ENCODE results near the gene TRIM52.
"Not testable (repeated sequence)": the region's sequence is repeated elsewhere in the genome, so short reads cannot be mapped to it uniquely, and the experiment has no call there.

The TRIM52 gene

DNA sequence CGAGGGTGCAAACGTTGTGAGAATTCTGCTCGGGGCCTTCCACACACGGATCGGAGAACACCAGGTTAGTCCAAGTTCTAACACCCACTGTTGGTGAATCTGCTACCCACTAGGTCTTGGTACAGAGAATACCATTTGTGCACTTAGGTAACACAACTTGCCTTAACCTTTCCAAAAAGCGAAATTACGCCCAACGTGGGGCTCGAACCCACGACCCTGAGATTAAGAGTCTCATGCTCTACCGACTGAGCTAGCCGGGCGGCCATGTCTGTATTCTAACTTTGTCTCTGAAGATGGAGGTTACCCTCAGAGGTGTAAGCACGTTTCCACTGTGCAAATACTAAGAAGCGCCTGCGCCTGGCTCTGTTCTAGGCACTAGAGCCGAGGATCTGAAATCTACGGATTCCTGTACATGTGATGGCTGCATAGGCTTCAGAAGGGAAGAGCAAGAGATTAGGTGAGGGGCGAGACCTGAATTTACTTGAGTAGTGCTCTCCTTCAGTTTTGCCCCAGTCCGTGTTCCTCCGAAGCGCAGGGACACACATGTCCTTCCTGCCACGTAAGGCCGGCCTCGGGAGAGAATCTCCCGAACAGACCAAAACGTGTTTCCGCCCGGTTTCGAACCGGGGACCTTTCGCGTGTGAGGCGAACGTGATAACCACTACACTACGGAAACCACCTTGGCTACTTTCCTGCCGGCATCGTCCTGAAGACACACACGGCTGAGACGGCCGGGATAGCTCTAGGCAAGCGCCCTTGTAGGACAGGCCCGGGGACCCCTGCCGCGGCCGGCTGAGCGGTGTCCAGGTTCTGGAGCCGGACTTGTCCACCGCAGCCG, 38.9 kb downstream of the TRIM52 start:
- H3K4me1 ChIP-seq (ENCODE audit: control insufficient read depth, insufficient read depth, low read length): peaks cover 4% of the 10 kb centered on the region
- peaks cover 11% of the 10 kb centered on the region for H3K27me3 ChIP-seq (ENCODE audit: control insufficient read depth, insufficient read depth, low read length, poor library complexity, severe bottlenecking)
- H3K36me3 ChIP-seq (ENCODE audit: control insufficient read depth, insufficient read depth, low read length): peaks cover 3% of the 10 kb centered on the region
- 2 to 3% methylated on average over 50 of the region's 50 CpGs for WGBS, 2 experiments
- no peaks in the 10 kb centered on the region for H3K9me3 ChIP-seq (ENCODE audit: control insufficient read depth, low read length)
- peak overlapping the region; percentile 82 for H3K4me3 ChIP-seq (ENCODE audit: insufficient read depth, low read depth, low read length)
- H3K27ac ChIP-seq (ENCODE audit: insufficient read depth, low read depth, low read length, poor library complexity, severe bottlenecking): peak overlapping the region; percentile 66

DNA sequence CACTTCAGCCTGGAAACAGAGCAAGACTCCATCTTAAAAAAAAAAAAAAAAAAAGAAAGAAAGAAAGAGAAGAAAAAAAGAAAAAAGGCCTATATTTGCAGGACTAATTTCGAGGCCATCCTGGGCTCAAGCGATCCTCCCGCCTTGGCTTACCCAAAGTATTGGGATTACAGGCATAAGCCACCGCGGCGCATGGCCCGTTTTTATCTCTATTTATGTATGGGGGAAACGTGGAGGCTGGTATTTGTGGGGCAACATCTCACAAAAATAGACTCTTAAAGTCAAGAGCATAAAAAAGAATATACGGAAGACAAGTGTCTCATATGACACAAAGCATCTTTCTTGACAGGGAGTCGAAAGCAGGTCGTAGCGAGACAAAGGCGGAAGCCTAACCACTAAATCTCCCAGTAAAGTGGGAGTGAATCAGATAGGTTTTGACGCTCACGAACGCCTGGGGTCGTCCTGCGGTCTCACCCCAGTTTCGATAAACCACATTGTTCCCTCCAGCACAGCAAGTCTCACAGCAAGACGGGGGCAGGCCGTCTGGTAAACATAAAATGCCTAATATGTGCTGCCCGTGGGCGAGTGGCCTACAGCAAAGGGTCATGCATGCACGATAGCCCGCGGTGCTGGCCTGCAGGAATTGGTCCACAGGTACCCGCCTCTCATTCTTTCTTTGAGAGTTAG, 39.7 kb downstream of the TRIM52 start:
- Histone ChIP-seq H3K9me3 (ENCODE audit: control insufficient read depth, low read length) (no peaks in the 10 kb centered on the region), H3K4me3 (ENCODE audit: insufficient read depth, low read depth, low read length) (peak overlapping the region; percentile 82), H3K27ac (ENCODE audit: insufficient read depth, low read depth, low read length, poor library complexity, severe bottlenecking) (no peak overlapping the region), H3K36me3 (ENCODE audit: control insufficient read depth, insufficient read depth, low read length) (no peaks in the 10 kb centered on the region), H3K4me1 (ENCODE audit: control insufficient read depth, insufficient read depth, low read length) (peaks cover 4% of the 10 kb centered on the region), H3K27me3 (ENCODE audit: control insufficient read depth, insufficient read depth, low read length, poor library complexity, severe bottlenecking) (peaks cover 18% of the 10 kb centered on the region)
- WGBS, 2 experiments: 70 to 72% methylated on average over 27 of the region's 27 CpGs

DNA sequence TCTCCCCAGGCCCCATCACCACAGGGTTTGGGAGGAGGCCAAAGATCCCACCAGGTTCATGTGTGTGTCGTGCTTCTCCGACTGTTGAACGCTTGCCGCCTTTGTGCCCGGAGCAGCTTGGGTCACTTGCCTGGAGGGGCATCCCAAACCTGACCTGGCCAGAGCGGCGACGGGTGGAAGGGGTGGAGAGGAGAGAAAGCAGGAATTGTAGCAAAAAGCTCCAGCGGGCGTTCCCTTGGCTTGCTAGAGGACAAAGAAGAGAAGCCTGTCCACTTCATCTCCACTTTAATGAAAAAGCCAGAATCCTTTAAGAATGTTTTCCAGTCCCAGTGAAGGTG, 40.8 kb downstream of the TRIM52 start:
- Histone ChIP-seq H3K4me3 (ENCODE audit: insufficient read depth, low read depth, low read length) (no peak overlapping the region), H3K4me1 (ENCODE audit: control insufficient read depth, insufficient read depth, low read length) (peaks cover 4% of the 10 kb centered on the region), H3K36me3 (ENCODE audit: control insufficient read depth, insufficient read depth, low read length) (no peaks in the 10 kb centered on the region), H3K27ac (ENCODE audit: insufficient read depth, low read depth, low read length, poor library complexity, severe bottlenecking) (no peak overlapping the region), H3K9me3 (ENCODE audit: control insufficient read depth, low read length) (no peaks in the 10 kb centered on the region), H3K27me3 (ENCODE audit: control insufficient read depth, insufficient read depth, low read length, poor library complexity, severe bottlenecking) (peaks cover 24% of the 10 kb centered on the region)
- WGBS, 2 experiments: 93% methylated on average over 10 of the region's 10 CpGs

DNA sequence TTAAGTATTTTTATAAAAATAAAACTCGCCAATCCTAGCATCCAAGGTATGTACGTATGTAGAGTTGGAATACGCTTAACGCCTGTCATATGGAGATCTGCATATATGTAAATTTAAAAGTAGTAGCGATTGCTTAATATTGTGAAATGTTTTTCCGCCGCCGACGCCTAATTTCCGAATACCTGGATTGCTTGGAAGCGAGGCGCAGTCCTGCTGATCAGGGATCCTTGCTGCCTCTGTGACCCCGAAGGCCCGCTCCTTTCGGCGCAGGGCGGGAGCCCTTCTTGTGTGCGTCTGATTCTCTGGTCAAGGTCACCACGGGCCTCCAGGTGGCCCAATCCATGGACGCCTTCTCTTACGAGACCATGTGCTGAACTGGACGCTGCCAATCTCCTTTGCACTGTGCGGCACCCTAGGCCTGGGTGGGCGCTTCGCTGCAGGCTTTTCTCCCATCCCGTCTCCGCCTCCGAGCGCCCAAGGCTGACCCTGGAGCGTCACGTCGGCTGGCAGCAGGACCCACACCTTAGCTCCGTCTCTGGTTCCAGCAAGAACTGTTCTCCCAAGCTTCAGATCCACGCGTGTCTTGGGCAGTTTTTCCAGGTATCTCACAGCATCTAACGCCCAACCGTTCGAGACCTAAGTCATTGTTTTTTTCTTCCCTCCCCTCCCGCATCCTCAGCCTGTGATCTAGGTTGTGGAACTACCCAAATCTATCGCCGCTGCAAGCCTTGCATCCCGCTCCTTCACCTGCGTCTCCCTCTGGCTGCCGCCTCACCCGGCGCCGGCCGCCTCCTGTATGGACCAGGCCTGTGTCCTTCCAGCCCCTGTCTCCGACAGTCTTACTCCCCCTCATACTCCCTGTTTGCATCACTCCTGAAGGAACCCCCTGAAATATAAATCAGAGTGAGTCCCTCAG, 41.4 kb downstream of the TRIM52 start:
- H3K27me3 ChIP-seq (ENCODE audit: control insufficient read depth, insufficient read depth, low read length, poor library complexity, severe bottlenecking): peaks cover 24% of the 10 kb centered on the region
- no peaks in the 10 kb centered on the region for H3K9me3 ChIP-seq (ENCODE audit: control insufficient read depth, low read length)
- peaks cover 2% of the 10 kb centered on the region for H3K4me1 ChIP-seq (ENCODE audit: control insufficient read depth, insufficient read depth, low read length)
- no peaks in the 10 kb centered on the region for H3K36me3 ChIP-seq (ENCODE audit: control insufficient read depth, insufficient read depth, low read length)
- H3K4me3 ChIP-seq (ENCODE audit: insufficient read depth, low read depth, low read length): no peak overlapping the region
- H3K27ac ChIP-seq (ENCODE audit: insufficient read depth, low read depth, low read length, poor library complexity, severe bottlenecking): no peak overlapping the region
- 94 to 95% methylated on average over 49 of the region's 49 CpGs for WGBS, 2 experiments

DNA sequence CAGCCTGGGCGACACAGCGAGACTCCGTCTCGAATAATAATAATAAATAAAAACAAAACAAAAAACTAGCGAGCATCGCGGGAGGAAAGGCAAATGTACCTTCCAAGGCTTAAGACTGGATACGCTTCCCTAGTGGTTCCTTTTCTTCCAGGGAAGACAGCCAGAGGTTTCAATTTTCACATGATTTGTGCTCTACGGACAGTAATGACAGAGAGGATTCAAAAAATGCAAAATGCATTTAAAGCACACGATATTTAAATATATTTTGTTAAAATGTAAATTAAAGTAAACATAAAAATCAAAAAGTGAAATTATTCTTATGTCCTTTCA, 42.2 kb downstream of the TRIM52 start:
- Histone ChIP-seq H3K4me3 (ENCODE audit: insufficient read depth, low read depth, low read length) (peak overlapping the region; percentile 42), H3K36me3 (ENCODE audit: control insufficient read depth, insufficient read depth, low read length) (no peaks in the 10 kb centered on the region), H3K27me3 (ENCODE audit: control insufficient read depth, insufficient read depth, low read length, poor library complexity, severe bottlenecking) (peaks cover 24% of the 10 kb centered on the region), H3K4me1 (ENCODE audit: control insufficient read depth, insufficient read depth, low read length) (no peaks in the 10 kb centered on the region), H3K27ac (ENCODE audit: insufficient read depth, low read depth, low read length, poor library complexity, severe bottlenecking) (no peak overlapping the region), H3K9me3 (ENCODE audit: control insufficient read depth, low read length) (no peaks in the 10 kb centered on the region)
- WGBS, 2 experiments: 69% methylated on average over 9 of the region's 10 CpGs

DNA sequence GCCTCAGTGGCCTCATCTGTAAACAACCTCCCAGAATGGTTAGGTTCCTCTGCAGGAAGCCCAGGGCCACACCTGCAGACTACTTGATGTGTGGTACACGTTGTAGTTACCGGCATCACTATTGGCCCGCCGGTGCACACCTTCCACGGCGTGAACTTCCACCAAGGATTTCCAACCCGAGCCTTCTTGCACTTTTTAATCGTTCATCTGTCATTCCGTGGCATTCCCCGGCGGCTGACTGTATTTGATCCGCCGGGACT, 43.2 kb downstream of the TRIM52 start:
- H3K27ac ChIP-seq (ENCODE audit: insufficient read depth, low read depth, low read length, poor library complexity, severe bottlenecking): no peak overlapping the region
- no peaks in the 10 kb centered on the region for H3K36me3 ChIP-seq (ENCODE audit: control insufficient read depth, insufficient read depth, low read length)
- 8 to 11% methylated on average over 13 of the region's 13 CpGs for WGBS, 2 experiments
- no peaks in the 10 kb centered on the region for H3K9me3 ChIP-seq (ENCODE audit: control insufficient read depth, low read length)
- no peaks in the 10 kb centered on the region for H3K4me1 ChIP-seq (ENCODE audit: control insufficient read depth, insufficient read depth, low read length)
- H3K4me3 ChIP-seq (ENCODE audit: insufficient read depth, low read depth, low read length): peak overlapping the region; percentile 42
- H3K27me3 ChIP-seq (ENCODE audit: control insufficient read depth, insufficient read depth, low read length, poor library complexity, severe bottlenecking): peaks cover 34% of the 10 kb centered on the region

DNA sequence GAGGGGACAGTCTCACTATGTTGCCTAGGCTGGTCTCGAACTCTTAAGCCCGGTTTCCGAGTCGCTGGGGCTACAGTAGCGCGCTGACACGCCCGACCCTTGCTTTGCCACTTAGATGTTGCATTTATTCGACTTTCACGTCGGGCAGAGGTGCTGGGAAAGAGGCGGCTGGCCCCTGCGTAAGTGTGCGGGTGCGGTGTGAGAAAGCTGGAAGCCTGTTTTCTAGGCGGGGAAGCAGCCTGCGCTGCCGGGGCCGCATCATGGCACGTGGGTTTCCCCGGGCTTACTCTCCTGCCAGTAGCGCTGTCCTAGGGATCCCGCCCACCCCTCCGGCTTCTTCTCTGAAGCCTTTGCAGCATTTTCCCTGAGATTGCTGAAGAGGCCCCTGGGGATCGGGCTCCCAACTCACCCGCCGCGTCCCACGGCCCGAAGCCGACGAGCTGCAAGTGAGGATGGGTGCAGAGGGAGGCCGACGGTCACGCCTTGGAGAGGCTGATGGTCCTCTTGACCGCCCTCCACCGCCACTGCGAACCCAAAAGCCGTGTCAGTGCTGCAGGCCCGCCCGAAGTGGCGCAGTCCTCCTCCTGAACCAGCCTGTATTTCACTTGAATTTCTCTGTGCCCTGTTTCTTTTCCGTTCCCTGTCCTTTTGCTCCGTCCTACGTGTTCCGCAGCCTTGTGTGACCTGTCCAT, 43.7 kb downstream of the TRIM52 start:
- H3K9me3 ChIP-seq (ENCODE audit: control insufficient read depth, low read length): no peaks in the 10 kb centered on the region
- 1 to 2% methylated on average over 46 of the region's 46 CpGs for WGBS, 2 experiments
- H3K4me3 ChIP-seq (ENCODE audit: insufficient read depth, low read depth, low read length): peak overlapping the region; percentile 42
- H3K27me3 ChIP-seq (ENCODE audit: control insufficient read depth, insufficient read depth, low read length, poor library complexity, severe bottlenecking): peaks cover 38% of the 10 kb centered on the region
- H3K36me3 ChIP-seq (ENCODE audit: control insufficient read depth, insufficient read depth, low read length): no peaks in the 10 kb centered on the region
- H3K27ac ChIP-seq (ENCODE audit: insufficient read depth, low read depth, low read length, poor library complexity, severe bottlenecking): no peak overlapping the region
- H3K4me1 ChIP-seq (ENCODE audit: control insufficient read depth, insufficient read depth, low read length): no peaks in the 10 kb centered on the region

DNA sequence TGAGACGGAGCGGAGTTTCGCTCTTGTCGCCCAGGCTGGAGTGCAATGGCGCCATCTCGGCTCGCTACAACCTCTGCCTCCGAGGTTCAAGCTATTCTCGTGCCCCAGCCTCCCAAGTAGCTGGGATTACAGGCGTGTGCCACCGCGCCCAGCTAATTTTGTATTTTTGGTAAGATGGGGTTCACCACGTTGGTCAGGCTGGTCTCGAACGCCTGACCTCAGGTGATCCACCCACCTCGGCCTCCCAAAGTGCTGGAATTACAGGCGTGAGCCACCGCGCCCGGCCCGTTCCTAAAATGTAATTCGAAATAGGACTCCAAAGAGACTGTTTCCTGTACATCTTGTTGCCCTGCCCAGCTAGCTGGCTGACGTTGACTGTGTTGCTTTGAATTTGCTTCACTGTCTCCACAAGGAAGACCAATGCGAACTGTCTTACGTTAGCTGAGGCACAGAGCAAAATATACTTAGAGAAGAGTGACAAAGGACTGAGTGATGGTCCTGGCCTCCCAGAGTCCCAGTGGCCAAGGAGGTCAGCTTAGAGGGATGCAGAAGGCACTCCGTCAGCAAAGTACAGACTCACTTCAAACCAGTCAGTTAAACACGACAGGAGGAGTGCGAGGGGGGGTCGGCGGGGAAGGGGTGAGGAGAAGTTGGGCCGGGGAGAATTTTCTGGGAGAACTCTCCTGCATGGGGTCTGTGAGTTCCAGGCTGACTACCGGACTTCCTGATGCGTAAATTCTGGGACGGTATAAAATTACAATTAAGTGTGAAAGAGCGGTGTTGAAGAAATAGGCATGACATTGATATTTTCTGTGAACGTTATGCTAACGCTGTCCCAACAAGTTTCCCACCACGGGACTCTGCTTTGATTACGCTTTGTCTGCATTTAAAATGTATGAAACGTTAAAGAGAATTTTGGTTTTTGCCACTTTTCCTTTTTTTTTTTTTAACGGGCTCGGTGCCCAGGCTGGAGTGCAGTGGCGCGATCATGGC, 44.6 kb downstream of the TRIM52 start:
- H3K36me3 ChIP-seq (ENCODE audit: control insufficient read depth, insufficient read depth, low read length): no peaks in the 10 kb centered on the region
- no peaks in the 10 kb centered on the region for H3K4me1 ChIP-seq (ENCODE audit: control insufficient read depth, insufficient read depth, low read length)
- 64 to 65% methylated on average over 42 to 44 of the region's 44 CpGs for WGBS, 2 experiments
- H3K27ac ChIP-seq (ENCODE audit: insufficient read depth, low read depth, low read length, poor library complexity, severe bottlenecking): no peak overlapping the region
- no peaks in the 10 kb centered on the region for H3K9me3 ChIP-seq (ENCODE audit: control insufficient read depth, low read length)
- peak overlapping the region; percentile 18 for H3K4me3 ChIP-seq (ENCODE audit: insufficient read depth, low read depth, low read length)
- peaks cover 45% of the 10 kb centered on the region for H3K27me3 ChIP-seq (ENCODE audit: control insufficient read depth, insufficient read depth, low read length, poor library complexity, severe bottlenecking)

DNA sequence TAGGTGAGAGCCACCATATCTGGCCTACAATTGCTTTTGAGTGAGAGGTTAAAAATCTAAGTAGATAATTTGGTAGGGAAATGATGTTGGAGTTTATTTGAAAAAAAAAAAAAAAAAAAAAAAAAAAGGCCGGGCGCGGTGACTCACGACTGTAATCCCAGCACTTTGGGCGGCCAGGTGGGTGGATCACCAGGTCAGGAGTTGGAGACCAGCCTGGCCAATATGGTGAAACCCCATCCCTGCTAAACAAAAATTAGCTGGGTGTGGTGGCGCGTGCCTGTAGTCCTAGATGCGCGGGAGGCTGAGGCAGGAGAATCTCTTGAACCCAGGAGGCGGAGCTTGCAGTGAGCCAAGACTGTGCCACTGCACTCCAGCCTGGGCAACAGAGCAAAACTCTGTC, 46.7 kb downstream of the TRIM52 start:
- not testable (repeated sequence) for H3K27ac ChIP-seq (ENCODE audit: insufficient read depth, low read depth, low read length, poor library complexity, severe bottlenecking); H3K4me1 ChIP-seq (ENCODE audit: control insufficient read depth, insufficient read depth, low read length); H3K9me3 ChIP-seq (ENCODE audit: control insufficient read depth, low read length); H3K36me3 ChIP-seq (ENCODE audit: control insufficient read depth, insufficient read depth, low read length); H3K4me3 ChIP-seq (ENCODE audit: insufficient read depth, low read depth, low read length)
- H3K27me3 ChIP-seq (ENCODE audit: control insufficient read depth, insufficient read depth, low read length, poor library complexity, severe bottlenecking): peaks cover 49% of the 10 kb centered on the region
- 90 to 92% methylated on average over 10 of the region's 10 CpGs for WGBS, 2 experiments

Data from ectodermal cell (in vitro differentiated cells).